GM12873 (cell line): ENCODE measurements around the gene OPN1LW.
"Not testable (repeated sequence)": the region's sequence is repeated elsewhere in the genome, so short reads cannot be mapped to it uniquely, and the experiment has no call there.

Experiments
- CTCF ChIP-seq: IDR thresholded peaks from 2 replicates; pipeline ENCODE4 v1.5.1; 2012; ENCODE audit warnings: low read depth, mild to moderate bottlenecking, moderate library complexity, low read length, control low read depth; ENCODE audit not compliant: insufficient read depth; ENCODE audit errors: missing control alignments

OPN1LW gene

GRCh38 chrX:154182296-154182695 lies 38.3 kb downstream of the OPN1LW start, which contains the start of gene OPN1MW:
OPN1MW (plus strand) TSS chrX:154182596; CDS start chrX:154182678, 82 bp downstream.
- TF ChIP-seq CTCF: not testable (repeated sequence)
